NCI-H1694 (cell line): ENCODE data around the gene YWHAE.
A peak's percentile ranks its signal among the peaks of the same experiment; 100 is the strongest.
"Not testable (repeated sequence)": the region's sequence is repeated elsewhere in the genome, so short reads cannot be mapped to it uniquely, and the experiment has no call there.

Experiments used
- DNase-seq: peaks from one replicate; lab custom pipeline; 2025; lab: John Stamatoyannopoulos, UW

YWHAE gene

DNA sequence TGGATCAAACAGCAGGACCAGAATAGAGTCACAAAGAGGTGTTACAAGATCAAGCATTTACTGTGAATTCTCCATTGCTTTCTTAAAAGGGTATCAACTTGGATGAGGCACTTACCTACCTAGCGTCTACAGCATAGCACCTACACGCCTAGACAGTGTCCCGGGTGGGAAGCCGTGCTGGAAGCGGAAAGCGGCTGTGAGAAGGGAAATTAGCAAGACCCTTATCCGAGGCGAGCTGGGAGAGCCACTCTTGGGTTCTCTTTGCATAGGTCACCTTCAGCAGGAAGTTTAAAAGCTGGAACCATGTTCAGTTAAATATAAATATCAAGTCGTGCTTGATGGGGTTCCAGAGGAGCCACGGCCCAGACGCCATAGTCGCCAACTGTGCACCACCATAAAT, 74.3 kb downstream of the YWHAE start:
- DNase-seq, result no peak

DNA sequence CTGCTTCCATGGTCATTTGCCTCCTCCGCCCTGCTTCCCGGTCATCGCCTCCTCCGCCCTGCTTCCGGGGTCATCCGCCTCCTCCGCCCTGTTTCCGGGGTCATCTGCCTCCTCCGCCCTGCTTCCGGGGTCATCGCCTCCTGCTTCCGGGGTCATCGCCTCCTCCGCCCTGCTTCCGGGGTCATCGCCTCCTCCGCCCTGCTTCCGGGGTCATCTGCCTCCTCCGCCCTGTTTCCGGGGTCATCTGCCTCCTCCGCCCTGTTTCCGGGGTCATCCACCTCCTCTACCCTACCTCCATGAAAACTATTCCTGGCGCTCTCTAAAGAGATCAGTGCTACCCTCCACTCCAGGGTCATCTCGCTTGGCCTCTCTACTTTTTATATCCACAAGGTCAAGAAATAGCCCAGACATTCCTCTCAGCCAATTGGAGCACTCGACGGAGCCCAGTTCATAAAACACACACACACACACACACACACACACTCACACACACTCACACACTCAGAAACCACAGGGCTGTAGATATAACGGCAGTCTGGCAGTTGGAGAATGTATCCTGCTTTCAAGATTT, 75.7 kb downstream of the YWHAE start:
- DNase-seq, result no peak

DNA sequence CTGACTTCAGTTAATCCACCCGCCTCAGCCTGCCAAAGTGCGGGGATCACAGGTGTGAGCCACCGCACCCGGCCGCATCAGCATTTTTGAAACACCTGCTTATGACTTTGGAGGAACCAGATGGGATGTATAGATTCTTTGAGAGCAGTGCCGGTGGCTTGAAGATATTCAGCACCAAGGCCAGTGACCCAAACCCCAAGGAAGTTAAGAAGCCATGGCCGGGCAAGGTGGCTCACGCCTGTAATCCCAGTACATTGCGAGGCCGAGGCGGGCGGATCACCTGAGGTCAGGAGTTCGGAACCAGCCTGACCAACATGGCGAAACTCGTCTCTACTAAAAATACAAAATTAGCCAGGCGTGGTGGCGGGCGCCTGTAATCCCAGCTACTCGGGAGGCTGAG, 76.7 kb downstream of the YWHAE start:
- DNase-seq, result no peak

DNA sequence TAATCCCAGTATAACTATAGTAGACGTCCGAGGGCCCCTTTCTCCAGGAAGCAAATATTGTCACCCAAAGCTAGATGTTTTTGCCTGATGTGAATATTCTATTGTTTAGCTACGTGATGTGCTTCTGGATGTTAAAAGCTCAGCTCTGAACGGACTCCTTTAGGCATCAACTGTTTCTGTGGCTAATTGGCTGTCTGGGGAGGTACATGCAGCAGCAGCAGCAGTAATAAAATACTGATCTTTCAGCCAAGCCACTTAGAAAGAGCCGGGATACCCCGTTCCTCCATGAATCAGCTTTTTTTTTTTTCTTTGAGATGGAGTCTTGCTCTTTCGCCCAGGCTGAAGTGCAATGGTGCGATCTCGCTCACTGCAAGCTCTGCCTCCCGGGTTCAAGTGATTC, 77.5 kb downstream of the YWHAE start:
- no peak for DNase-seq

DNA sequence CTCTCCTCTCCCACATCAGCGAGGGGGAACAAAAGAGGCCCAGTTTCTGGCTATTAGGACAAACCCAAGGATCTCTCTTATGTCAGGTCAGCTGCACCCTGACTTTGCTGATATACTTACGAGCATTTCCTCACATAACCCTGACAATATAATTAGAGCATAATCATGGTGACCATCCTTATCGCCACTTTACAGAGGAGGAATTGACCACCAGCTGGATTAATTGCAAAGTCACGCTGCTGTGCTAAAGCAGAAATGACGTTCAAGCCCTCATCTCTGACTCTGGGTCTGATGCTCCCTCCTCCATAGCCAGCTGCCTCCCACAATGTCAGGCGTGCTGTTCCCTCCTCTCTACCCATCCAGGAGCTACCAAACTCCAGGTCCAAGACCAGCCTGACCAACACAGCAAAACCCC, 78.0 kb downstream of the YWHAE start:
- DNase-seq, result no peak

DNA sequence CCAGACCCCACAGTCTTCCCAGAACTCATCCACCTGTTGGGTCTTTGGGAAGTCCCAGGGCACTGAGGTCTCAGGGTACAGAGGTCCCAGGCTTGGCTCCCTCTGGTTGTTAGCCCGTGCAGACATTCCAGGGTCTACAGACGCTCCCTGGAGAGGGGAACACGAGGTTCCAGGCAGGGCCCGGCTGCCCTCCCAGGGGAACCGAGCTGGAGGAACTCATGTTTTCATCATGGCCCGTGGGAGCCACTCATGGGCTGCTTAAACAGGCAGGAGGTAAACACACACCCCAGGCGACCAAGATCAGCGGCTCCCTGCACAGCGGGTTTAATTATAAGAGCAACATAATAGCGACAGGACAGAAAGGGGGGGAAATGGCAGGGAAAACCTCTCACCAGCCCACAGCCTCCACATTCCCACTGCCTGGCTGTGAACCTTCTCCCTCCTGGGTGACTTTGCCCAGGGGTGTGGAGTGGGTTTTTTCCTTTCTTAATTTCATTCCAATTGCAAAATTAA, 84.1 kb downstream of the YWHAE start:
- DNase-seq, result no peak

DNA sequence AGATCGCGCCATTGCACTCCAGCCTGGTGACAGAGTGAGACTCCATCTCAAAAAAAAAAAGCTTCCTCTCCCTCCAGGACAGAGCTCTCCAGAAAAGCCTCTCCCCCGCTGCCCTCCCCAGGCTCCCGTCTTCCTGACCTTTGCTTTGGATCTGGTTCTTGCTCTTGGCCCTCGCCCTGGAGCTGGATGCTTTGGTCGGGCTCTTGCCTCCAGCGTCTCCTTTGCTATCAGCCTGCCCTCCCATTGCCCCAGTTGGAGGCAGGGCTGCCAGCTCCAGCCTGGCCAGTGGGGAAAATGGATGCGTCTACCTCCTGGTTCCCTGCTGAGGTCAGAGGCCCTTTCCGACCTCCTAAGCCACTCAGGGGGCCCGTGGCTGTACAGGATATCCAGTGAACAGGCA, 84.6 kb downstream of the YWHAE start:
- no peak for DNase-seq

DNA sequence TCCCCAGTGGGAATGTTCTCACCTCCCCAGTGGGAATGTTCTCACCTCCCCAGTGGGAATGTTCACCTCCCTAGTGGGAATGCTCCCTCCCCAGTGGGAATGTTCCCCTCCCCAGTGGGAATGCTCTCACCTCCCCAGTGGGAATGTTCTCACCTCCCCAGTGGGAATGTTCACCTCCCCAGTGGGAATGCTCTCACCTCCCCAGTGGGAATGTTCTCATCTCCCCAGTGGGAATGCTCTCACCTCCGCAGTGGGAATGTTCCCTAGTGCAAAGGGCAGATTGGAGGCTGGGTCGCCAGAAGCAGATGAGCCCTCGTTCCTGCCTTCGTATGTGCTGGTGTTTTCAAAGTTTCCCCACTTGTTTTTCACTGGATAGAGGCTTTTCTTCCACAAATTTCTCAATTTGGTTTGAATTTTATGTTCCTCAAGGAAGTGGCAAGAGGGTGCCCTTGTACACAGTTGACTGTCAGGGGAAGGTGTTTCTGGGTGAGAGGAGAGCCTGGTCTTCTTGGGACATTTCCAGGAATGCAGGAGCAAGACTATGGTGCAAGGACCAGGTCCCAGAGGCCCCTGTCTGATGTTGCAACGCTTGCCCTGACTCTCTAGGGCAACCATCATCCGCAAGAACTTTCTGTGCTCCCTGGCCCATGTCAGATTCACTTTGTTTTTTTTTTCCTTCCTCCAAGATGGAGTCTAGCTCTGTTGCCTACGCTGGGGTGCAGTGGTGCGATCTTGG, 86.6 kb downstream of the YWHAE start:
- no peak for DNase-seq

DNA sequence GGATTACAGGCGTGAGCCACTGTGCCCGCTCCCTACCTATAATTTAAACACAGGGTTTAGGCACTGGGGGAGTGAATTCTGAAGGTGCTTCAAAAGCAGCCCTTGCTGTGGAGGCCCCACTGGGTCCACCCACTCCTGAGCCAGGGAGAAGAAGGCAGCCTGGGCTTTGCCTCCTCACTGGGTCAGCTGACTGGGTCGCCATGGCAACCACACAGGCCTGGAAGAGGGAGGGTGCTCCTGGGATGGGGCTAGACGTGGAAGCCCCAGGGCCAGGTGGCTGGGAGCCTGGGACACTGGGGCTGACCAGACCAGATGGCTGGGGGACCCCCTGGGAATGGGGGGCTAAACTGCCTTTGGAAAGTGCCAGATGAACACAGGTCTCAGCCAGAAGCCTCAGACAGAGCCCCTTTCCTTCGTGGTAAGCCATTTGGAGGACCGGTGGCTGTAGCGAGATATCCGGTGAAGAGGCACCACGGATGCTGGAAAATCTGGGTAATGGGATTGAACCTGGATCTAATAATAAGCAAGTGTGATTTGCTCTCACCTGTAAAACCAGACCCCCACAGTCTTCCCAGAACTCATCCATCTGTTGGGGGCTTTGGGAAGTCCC, 87.7 kb downstream of the YWHAE start:
- peak; percentile 10 for DNase-seq

DNA sequence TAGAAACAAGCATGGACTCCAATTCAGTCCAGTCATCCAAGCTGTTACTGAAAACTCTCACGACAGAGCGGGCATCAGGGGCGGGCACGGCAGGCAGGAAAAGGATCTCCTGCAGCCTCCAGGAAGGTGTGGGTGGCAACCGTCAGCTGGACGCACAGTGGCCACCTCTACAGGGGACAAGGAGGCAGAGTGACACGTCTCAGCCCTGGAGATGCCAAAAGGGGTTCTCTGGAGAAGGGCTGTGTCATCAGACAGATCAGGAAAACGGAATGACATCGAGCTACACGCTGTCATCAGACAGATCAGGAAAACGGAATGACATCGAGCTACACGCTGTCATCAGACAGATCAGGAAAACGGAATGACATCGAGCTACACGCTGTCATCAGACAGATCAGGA, 92.2 kb downstream of the YWHAE start:
- DNase-seq, result not testable (repeated sequence)

DNA sequence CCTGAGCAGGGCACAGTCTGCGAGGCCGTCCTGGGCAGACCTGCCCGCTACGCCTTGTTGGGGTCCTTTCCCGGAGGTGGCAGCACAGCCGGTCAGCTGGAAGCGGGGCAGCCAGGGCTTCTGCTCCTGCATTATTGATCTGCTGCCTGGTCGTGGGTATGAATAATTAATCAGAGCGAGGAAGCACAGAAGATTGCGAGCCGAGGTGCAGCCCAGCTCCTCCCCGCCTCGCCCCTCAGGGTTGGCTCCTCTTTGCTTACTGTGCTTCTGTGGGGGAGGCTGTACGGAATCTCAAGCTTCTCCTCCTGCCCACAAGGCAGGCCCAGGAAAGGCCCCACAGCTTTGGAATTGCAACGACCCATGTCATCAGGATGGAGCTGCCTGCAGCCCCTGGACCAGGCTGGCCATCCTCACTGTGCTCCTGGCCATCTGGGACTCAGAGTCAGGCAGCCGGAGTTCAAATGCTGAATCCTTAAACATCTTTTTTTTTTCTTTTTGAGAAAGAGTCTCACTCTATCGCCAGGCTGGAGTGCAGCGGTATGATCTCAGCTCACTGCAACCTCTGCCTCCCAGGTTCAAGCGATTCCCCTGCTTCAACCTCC, 95.0 kb downstream of the YWHAE start:
- DNase-seq, result no peak

DNA sequence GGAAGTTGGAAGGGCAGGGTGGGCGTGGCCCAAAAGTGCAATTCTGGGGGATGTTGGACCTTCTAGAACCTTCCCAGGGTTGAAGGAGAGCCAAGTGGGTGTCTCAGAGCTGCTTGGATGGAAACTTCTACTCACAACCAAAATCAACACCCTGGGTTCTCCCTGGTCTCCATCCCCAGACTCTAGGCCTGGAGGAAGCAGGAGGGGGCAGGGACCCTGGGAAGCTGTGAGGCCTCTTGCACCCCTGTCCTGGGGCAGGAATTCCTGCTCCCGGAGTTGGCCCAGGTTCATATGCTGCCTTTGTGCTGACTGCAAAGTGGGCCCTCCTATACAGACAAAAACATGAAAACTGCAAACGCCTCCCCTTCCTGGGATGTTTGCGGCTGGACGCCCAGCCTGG, 95.5 kb downstream of the YWHAE start:
- DNase-seq, result no peak

DNA sequence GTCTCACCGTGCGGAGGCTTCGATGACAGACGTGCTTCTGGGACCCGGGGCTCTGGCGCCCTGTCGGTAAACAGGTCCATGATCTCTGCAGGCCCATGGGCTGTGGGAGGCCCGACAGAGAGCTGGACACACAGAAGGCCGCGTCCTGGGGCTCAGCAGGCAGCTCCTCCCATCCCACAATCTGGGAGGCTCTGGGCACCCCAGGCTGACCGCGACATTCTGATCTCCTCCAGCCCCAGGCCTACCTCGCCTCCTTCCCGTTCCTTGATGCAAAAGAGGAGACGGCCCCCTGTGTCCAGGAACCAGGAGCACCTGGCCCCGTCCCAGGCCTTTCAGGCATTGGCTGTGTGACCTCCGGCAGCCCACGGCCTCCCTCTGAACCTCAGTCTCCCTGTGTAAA, 97.3 kb downstream of the YWHAE start:
- DNase-seq, result no peak

DNA sequence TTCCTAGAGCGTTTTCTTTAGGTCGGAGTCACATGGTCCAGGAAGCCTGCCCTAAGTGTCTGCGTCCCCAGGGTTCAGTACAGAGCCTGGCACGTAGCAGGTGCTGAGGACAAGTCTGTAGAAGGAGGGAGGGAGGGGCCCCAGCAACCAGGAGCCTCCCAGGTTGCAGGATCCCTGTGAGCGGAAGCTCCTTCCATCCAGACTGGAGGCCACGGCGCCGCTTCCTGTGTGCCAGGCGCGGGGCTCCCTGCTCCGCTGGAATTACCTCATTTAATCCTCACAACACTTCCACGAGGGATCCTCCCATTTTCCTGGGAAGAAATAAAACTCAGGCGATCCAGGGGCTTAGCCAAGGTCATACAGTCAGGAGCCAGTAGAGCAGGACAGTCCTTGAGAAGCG, 98.5 kb downstream of the YWHAE start:
- no peak for DNase-seq

DNA sequence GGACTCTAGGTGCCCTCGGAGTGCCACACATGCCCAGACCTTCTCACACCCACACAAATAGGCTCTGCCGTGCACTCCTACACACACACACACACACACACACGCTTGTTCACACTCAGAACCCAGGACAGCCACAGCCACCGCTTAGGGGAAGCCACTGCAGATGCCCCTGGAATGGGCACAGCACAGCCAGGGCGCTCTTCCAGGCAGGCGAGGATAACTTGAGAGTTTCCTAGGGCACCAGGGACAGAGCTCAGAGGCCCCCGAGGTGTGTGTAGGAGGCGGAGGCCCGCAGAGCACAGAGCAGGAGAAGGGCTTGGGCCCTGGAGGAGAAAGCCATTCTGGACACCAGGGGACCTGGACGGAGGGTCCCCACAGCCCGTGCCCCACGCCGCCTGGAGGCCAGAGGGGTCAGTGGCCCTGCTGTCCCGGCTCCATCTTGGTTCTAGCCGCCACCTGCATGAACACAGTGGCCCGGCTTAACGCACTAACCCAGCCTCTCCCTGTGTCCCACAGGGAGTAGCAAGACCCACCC, 99.6 kb downstream of the YWHAE start:
- no peak for DNase-seq

DNA sequence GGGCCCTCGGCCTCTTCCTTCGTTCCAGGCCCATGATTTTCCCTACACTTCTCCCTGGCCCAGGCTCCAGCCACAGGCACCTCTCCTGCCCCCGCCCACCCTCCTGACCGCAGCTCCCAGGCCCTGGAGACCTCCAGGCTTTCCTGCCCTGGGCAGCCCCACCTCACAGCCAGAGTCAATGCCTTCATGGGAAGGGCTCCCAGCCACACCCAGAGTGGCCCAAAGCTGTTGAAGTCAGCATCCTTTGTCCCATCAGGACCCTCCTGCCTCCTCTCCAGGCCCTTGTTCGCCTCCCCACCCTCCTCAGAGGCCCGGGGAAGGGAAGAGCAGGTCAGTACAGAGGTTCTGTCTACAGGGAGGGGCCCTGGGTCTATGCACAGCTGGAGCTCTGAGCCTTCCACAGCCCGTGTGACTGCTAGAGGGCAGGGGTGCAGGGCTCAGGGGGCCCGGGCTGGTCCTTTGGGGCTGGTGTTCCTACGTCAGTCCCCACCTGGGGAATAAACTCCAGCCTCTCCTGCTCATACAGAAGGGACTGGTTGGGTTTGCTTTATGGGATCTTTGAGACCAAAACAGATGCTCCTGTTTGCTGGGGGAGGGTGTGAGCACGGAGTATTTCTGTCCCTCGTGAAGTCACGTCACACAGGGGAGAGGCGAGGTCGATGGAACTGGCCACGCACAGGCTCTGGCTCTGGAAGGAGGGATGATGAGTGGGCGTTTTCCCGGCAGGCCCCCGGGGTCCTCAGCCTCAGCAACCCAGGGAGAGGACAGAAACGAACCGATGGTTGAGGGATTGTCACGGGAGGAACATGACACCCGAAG, 100.3 kb downstream of the YWHAE start:
- DNase-seq, result no peak

DNA sequence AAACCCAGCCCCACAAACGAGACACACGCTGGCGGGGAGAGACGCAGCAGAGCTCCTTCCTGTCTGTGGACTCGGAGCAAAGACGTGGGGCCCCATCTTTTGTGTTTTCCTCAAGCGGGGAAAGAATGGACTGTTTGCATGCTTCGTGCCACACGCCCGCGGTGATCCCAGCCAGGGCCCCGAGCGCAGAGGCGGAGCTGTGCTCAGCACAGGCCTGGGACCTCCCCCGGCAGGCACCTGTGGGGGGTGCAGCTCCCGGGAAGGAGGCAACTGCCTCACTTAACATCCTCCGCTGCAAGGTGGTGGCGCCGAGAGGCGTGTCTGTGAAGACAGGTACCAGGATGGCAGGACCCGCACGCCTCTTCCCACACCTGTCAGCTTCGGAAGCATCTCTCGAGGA, 101.4 kb downstream of the YWHAE start:
- DNase-seq, result no peak
